Karpas-422 (cell line): ENCODE data around the gene SPTLC3. TPM values are rescaled to one million over a fixed set of nuclear protein-coding genes. Genes with fewer than 3 reads are reported as not detected.
A peak's percentile ranks its signal among the peaks of the same experiment; 100 is the strongest.

Source experiments
- DNase-seq: peaks from one replicate; pipeline ENCODE4 v3.0.0-alpha.2; 2015
- H2AFZ ChIP-seq: fragments of 200-600 bp; sonication (generic); 2 replicates; pipeline ENCODE4 v1.6.1; 2014; ENCODE audit warnings: antibody characterized with exemption, low read length, mixed read lengths
- H3K27ac ChIP-seq: fragments of 200-600 bp; sonication (generic); 2 replicates; pipeline ENCODE4 v1.5.1; 2014; ENCODE audit warnings: mild to moderate bottlenecking, low read length, moderate library complexity
- H3K27me3 ChIP-seq: fragments of 200-600 bp; sonication (generic); 2 replicates; pipeline ENCODE4 v1.6.1; 2014; ENCODE audit warnings: low read length, mixed read lengths
- H3K36me3 ChIP-seq: fragments of 200-600 bp; sonication (generic); 2 replicates; pipeline ENCODE4 v1.6.1; 2014; ENCODE audit warnings: low read length, mixed read lengths; ENCODE audit not compliant: insufficient read depth
- H3K4me1 ChIP-seq: fragments of 200-600 bp; sonication (generic); 2 replicates; pipeline ENCODE4 v1.6.1; 2014; ENCODE audit warnings: mild to moderate bottlenecking, low read length, mixed read lengths
- H3K4me2 ChIP-seq: fragments of 200-600 bp; sonication (generic); 2 replicates; pipeline ENCODE4 v1.6.1; 2014; ENCODE audit warnings: low read length, low read depth, mild to moderate bottlenecking; ENCODE audit not compliant: poor library complexity, severe bottlenecking
- H3K4me3 ChIP-seq: fragments of 200-600 bp; sonication (generic); 2 replicates; pipeline ENCODE4 v1.5.1; 2014; ENCODE audit warnings: mild to moderate bottlenecking, antibody characterized with exemption, low read length, mixed read lengths
- H3K79me2 ChIP-seq: fragments of 200-600 bp; sonication (generic); 2 replicates; pipeline ENCODE4 v1.6.1; 2014; ENCODE audit warnings: mild to moderate bottlenecking, low read length, mixed read lengths
- H3K9ac ChIP-seq: fragments of 200-600 bp; sonication (generic); 2 replicates; pipeline ENCODE4 v1.6.0; 2014; ENCODE audit warnings: low read length
- H3K9me2 ChIP-seq: fragments of 200-600 bp; sonication (generic), shearing (Covaris generic); replicated peaks from 2 replicates; pipeline ENCODE4 v1.6.0; 2014; ENCODE audit warnings: mild to moderate bottlenecking, low read length, moderate library complexity; ENCODE audit not compliant: insufficient read depth
- H3K9me3 ChIP-seq: fragments of 300-700, 200-600 bp; sonication (generic); 2 replicates; pipeline ENCODE4 v1.6.1; 2014; ENCODE audit warnings: low read length, mixed read lengths
- H4K20me1 ChIP-seq: fragments of 200-600 bp; sonication (generic); 2 replicates; pipeline ENCODE4 v1.6.1; 2014; ENCODE audit warnings: mild to moderate bottlenecking, antibody characterized with exemption, low read length, low read depth; ENCODE audit not compliant: insufficient read depth
- total RNA-seq: library from RNA; depleted of rRNA; stranded (reverse); fragments of >200 nt; shearing (Covaris generic); gene quantifications from 2 replicates; pipeline ENCODE4 v1.2.3, GENCODE V29; 2014; ENCODE audit warnings: low replicate concordance; rRNA removed

Gene SPTLC3
- total RNA-seq = not detected in 2 replicates

DNA sequence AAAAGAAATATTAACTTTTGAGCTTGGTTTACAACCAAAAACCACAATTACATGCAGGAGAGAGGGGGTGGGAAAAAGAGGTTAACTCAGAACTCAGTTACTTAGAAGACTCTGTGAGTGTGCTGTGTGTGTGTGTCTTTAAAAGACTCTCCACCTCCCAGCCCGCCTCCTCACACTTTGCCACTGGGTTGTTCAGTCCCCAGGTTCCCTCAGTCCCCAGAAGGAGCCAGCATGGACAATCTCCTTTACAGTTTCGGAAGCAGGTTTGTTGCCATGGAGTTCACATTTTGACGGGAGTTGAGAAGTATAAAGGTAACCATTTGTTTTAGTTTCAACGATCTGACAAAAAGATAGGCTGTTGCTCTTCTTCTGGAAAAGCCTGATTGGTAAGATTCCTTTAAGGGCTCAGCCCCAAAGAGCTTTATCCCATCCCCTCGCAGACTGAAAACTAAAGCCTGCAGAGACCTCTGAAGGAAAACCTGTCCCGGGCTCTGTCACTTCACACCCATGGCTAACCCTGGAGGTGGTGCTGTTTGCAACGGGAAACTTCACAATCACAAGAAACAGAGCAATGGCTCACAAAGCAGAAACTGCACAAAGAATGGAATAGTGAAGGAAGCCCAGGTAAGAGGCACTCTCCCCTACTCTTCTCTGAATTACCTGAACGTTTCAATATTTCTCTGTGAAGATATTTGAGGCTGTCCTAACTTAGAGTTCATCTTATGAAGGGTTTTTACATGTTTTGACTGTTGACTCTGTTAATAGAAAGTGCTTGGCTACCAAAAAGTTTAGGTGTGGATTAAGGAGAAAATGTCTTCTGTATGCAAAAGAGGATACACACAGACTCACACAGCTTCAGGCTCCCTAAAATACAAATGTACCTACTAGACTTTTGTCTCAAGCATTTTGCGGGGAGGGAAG is at the start of gene SPTLC3:
TSS of gene SPTLC3 (plus strand) at position 212 of the 921 bp plus-strand sequence. CDS start at position 508, 296 bp downstream.
- no peak for DNase-seq
- H3K27ac ChIP-seq = no peak within 1 kb of the TSS
- H3K9me3 ChIP-seq = no peaks in the 10 kb centered on the region
- no peaks in the 10 kb centered on the region for H4K20me1 ChIP-seq
- H3K4me1 ChIP-seq = peaks cover 25% of the 10 kb centered on the region
- no peak within 1 kb of the TSS for H2AFZ ChIP-seq
- no peaks in the 10 kb centered on the region for H3K79me2 ChIP-seq
- peak within 1 kb of the TSS; percentile 61 for H3K4me2 ChIP-seq
- no peaks in the 10 kb centered on the region for H3K36me3 ChIP-seq
- peak within 1 kb of the TSS; percentile 31 for H3K4me3 ChIP-seq
- no peaks in the 10 kb centered on the region for H3K9me2 ChIP-seq
- no peaks in the 10 kb centered on the region for H3K27me3 ChIP-seq
- H3K9ac ChIP-seq = no peak within 1 kb of the TSS

DNA sequence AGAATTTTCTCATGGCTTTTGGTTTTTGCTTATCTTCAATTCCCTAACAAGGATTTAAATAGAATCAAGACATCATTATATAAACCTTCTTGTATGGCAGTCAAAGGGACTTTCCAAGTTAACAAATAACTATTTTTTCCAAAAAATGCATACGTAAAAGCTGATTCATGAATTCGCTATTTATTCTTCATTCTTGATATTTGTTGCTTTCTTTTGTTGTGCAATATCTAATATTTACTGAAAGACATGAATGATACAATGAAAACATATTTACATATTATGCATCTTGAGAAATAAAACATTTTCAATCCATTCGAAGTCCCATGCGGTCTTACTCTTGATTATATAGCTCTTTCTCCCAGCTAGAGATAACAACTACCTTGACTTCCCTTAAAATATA is 47.0 kb upstream of the SPTLC3 start:
- Histone ChIP-seq H3K9me2 (no peaks in the 10 kb centered on the region), H3K4me2 (no peak overlapping the region), H2AFZ (no peak overlapping the region), H3K4me1 (no peaks in the 10 kb centered on the region), H3K9ac (no peak overlapping the region), H3K27me3 (no peaks in the 10 kb centered on the region), H3K36me3 (no peaks in the 10 kb centered on the region), H3K4me3 (no peak overlapping the region), H4K20me1 (no peaks in the 10 kb centered on the region), H3K9me3 (no peaks in the 10 kb centered on the region), H3K79me2 (no peaks in the 10 kb centered on the region), H3K27ac (no peak overlapping the region)
- DNase-seq = no peak

DNA sequence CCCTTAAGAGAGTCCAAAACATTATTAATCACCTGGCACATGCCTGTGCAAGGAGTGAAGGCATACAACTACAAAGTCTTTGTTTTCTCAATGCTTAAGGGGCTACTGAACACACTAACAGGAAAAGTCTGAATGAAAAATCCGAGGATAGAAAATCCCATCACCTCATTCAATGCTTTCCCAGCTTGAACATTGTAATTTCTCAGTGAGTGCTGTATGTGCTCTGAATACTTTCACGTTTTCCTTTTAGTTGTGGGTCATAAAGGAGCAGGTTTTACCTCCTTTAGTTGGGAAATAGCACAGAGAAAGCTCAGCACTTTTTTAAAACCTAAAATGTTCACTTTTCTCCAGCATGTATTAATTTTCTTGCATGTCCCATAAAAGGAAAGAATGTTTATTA is 45.9 kb upstream of the SPTLC3 start:
- DNase-seq = no peak
- H3K9ac ChIP-seq = no peak overlapping the region
- no peaks in the 10 kb centered on the region for H3K9me2 ChIP-seq
- H3K9me3 ChIP-seq = no peaks in the 10 kb centered on the region
- no peak overlapping the region for H3K27ac ChIP-seq
- no peak overlapping the region for H3K4me3 ChIP-seq
- no peak overlapping the region for H2AFZ ChIP-seq
- no peaks in the 10 kb centered on the region for H3K79me2 ChIP-seq
- H3K36me3 ChIP-seq = no peaks in the 10 kb centered on the region
- H3K4me2 ChIP-seq = no peak overlapping the region
- no peaks in the 10 kb centered on the region for H4K20me1 ChIP-seq
- no peaks in the 10 kb centered on the region for H3K4me1 ChIP-seq
- no peaks in the 10 kb centered on the region for H3K27me3 ChIP-seq

DNA sequence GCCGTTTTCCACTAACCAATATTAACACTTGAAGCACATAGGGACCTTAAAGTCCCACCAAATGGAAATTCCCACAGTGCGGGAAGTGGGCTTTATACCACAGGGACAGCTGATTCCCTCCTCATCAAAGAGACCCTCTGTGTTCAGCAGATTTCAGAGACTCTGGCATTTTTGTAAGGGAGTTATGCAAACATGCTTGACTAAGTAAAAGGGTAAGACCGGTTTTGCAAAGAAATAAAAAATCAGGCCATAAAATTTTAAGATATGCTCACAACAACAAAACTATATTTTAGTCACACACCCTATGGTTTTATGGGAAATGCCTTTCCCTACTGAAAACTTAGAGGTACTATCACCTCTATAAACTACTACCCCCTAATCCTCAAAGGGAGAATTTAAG is 45.4 kb upstream of the SPTLC3 start:
- Histone ChIP-seq H4K20me1 (no peaks in the 10 kb centered on the region), H3K27ac (no peak overlapping the region), H3K27me3 (no peaks in the 10 kb centered on the region), H2AFZ (no peak overlapping the region), H3K4me3 (no peak overlapping the region), H3K36me3 (no peaks in the 10 kb centered on the region), H3K9ac (no peak overlapping the region), H3K4me1 (no peaks in the 10 kb centered on the region), H3K9me3 (no peaks in the 10 kb centered on the region), H3K79me2 (no peaks in the 10 kb centered on the region), H3K4me2 (no peak overlapping the region), H3K9me2 (no peaks in the 10 kb centered on the region)
- no peak for DNase-seq

DNA sequence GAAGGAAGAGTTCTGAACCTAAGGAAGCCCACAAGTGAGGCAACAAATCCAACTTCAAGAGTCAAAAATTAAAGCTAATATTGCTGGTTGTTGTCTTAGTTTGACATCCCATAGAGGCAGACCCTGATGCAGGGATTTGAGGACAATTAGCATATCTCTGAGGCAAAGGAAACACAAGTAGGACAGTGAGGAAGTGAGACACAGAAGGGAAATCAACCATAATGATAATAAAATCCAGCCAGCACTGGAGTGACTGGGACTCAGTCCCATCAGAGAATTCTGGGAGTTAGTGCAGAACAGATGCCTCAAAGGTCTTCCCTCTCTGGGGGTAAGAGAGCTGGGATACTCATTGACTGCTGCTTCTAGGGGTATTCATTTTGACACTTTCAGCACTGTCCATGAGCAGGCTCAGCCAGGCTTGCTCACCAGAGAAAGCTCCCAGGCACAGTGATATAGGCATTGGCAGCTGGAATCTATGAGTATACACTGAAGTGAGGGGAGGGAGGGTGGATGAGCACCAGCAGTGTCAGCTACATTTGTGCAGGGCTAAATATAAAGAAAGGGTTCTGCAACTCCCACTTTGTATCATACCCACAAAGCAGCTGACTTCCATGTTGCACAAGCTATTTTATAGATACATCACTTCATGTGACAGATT is 43.4 kb upstream of the SPTLC3 start:
- Histone ChIP-seq H3K9me3 (no peaks in the 10 kb centered on the region), H3K79me2 (no peaks in the 10 kb centered on the region), H3K4me1 (no peaks in the 10 kb centered on the region), H3K4me2 (no peak overlapping the region), H3K9me2 (no peaks in the 10 kb centered on the region), H3K4me3 (no peak overlapping the region), H3K9ac (no peak overlapping the region), H3K27ac (no peak overlapping the region), H2AFZ (no peak overlapping the region), H3K36me3 (no peaks in the 10 kb centered on the region), H3K27me3 (no peaks in the 10 kb centered on the region), H4K20me1 (no peaks in the 10 kb centered on the region)
- DNase-seq = no peak

DNA sequence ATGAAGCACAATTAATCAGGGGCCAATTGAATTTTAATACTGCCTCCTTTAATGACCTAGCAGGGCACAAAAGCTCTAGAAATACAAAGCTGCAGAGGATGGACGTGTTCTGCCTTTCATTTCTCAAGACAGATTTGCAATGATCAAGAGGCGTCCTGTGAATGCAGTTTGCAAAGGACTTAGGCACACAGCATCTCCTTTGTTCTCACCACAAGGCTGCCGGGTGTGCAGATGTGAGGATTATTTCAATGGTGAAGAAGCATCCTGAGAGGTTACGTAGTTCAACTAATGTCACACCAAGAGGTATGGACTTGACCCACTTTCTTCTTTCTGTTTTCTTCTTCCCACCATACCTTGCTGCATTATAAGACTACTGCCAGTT is 42.9 kb upstream of the SPTLC3 start:
- Histone ChIP-seq H4K20me1 (no peaks in the 10 kb centered on the region), H3K9me3 (no peaks in the 10 kb centered on the region), H2AFZ (no peak overlapping the region), H3K9me2 (no peaks in the 10 kb centered on the region), H3K9ac (no peak overlapping the region), H3K27me3 (no peaks in the 10 kb centered on the region), H3K79me2 (no peaks in the 10 kb centered on the region), H3K4me2 (no peak overlapping the region), H3K4me3 (no peak overlapping the region), H3K36me3 (no peaks in the 10 kb centered on the region), H3K27ac (no peak overlapping the region), H3K4me1 (no peaks in the 10 kb centered on the region)
- DNase-seq = no peak

DNA sequence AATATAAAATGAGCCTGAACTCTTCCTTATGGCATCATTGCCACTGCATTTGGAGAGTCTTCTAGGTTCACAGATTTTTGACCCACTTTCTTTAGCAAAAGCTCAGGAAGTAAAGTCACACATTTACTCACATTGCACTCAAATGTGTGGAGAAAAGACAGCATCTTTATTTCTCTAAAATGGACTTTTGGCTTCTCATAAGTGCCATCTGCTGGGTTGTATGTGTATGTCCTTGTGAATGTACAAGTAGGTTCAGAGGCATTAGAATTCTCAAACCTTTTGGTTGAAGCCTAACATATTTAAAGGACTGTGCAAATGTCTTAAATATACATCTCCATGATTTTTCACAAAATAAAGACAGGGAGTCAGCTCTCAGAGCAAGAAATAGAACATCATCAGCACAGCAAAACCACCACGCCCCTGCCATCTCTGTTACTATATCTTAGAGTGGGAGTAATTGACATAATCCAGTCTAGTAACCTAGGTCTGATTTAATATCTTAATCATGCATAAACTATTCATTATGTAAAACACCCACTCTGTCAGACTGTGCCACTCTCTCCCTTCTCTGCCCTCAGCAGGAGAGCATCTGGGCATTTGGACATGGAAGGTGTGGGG is 42.2 kb upstream of the SPTLC3 start:
- Histone ChIP-seq H3K9me3 (no peaks in the 10 kb centered on the region), H2AFZ (no peak overlapping the region), H4K20me1 (no peaks in the 10 kb centered on the region), H3K4me3 (no peak overlapping the region), H3K4me1 (no peaks in the 10 kb centered on the region), H3K79me2 (no peaks in the 10 kb centered on the region), H3K27ac (no peak overlapping the region), H3K27me3 (no peaks in the 10 kb centered on the region), H3K9ac (no peak overlapping the region), H3K4me2 (no peak overlapping the region), H3K36me3 (no peaks in the 10 kb centered on the region), H3K9me2 (no peaks in the 10 kb centered on the region)
- peak; percentile 63 for DNase-seq

DNA sequence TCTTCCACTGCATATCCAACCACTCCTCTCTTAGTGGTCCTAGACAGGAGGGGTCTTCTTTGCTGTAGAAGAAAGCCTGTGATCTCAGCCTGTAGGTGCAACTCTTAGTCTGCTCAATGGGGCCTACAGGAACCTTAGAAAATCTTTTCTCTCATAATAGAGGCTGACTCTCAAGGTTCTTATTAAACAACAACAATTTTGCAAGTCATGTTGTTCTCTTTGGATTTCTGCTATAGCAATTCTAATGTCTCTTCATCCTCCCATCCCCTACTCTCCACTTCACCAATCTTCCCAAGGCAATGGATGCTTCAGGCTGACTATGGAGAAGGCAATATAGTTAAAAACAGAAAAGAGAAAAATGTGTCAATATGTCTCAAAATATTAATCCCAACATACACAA is 40.8 kb upstream of the SPTLC3 start:
- H3K4me2 ChIP-seq = no peak overlapping the region
- no peak overlapping the region for H3K9ac ChIP-seq
- H3K4me1 ChIP-seq = no peaks in the 10 kb centered on the region
- no peak overlapping the region for H3K4me3 ChIP-seq
- no peak for DNase-seq
- no peaks in the 10 kb centered on the region for H3K9me3 ChIP-seq
- no peaks in the 10 kb centered on the region for H3K79me2 ChIP-seq
- H3K9me2 ChIP-seq = no peaks in the 10 kb centered on the region
- H3K27me3 ChIP-seq = no peaks in the 10 kb centered on the region
- H2AFZ ChIP-seq = no peak overlapping the region
- no peaks in the 10 kb centered on the region for H3K36me3 ChIP-seq
- no peaks in the 10 kb centered on the region for H4K20me1 ChIP-seq
- H3K27ac ChIP-seq = no peak overlapping the region
